Neural cell (in vitro differentiated cells): ENCODE results near the gene SH3RF3.
A peak's percentile ranks its signal among the peaks of the same experiment; 100 is the strongest.

Source experiments
- CTCF ChIP-seq: fragments of 450-650 bp; IDR thresholded peaks from 2 replicates; pipeline ENCODE4 v1.5.1; 2014; ENCODE audit warnings: antibody characterized with exemption, mild to moderate bottlenecking, moderate library complexity; ENCODE audit not compliant: poor library complexity, severe bottlenecking
- EZH2 ChIP-seq: fragments of 200-600, 300-800 bp; shearing (Covaris generic), sonication (generic); IDR thresholded peaks from 2 replicates; pipeline ENCODE4 v1.6.1; 2014; ENCODE audit warnings: antibody characterized with exemption, low read length, borderline replicate concordance, mild to moderate bottlenecking; ENCODE audit not compliant: insufficient read depth, poor library complexity, severe bottlenecking
- POLR2AphosphoS5 ChIP-seq: IDR thresholded peaks from 2 replicates; pipeline ENCODE4 v1.6.1; 2012
- TAF1 ChIP-seq: IDR thresholded peaks from 2 replicates; pipeline ENCODE4 v1.6.1; 2012; ENCODE audit warnings: low read depth

- TF ChIP-seq CTCF (peak; percentile 65), TAF1 (no peak), EZH2 (no peak), POLR2AphosphoS5 (peak; percentile 64)
Measured at GRCh38 chr2:109472974-109473373, 344.0 kb downstream of the SH3RF3 start.
